CD8-positive, alpha-beta memory T cell (primary cell): ENCODE results near the gene BRIP1. TPM values are rescaled to one million over a fixed set of nuclear protein-coding genes. Genes with fewer than 3 reads are reported as not detected.
"Not testable (repeated sequence)": the region's sequence is repeated elsewhere in the genome, so short reads cannot be mapped to it uniquely, and the experiment has no call there.

Experiments
- CTCF ChIA-PET: fragments of 350-600 bp; sonication (Branson Sonifier 250); formaldehyde crosslinking; loops from one replicate; lab custom pipeline; 2021; ENCODE audit warnings: antibody characterized with exemption; lab: Charles Lee
- POLR2A ChIA-PET: fragments of 350-600 bp; sonication (Branson Sonifier 250); formaldehyde crosslinking; loops from one replicate; lab custom pipeline; 2021; ENCODE audit warnings: antibody characterized with exemption; lab: Charles Lee
- DNase-seq, 5 donors: peaks; one replicate each; pipeline versions ENCODE4 v3.0.0 to v3.0.0-alpha.2; 2020 to 2022; ENCODE audit warnings: mixed read lengths in 1 of 5
- H3K27ac ChIP-seq: one replicate; pipeline ENCODE4 v1.7.0; 2013; ENCODE audit warnings: low read depth, mild to moderate bottlenecking, low read length, moderate library complexity
- H3K27me3 ChIP-seq: 2 replicates; pipeline ENCODE4 v1.7.0; 2013; ENCODE audit warnings: low read length, mild to moderate bottlenecking; ENCODE audit not compliant: insufficient read depth, poor library complexity, severe bottlenecking
- H3K36me3 ChIP-seq: 2 replicates; pipeline ENCODE4 v1.7.0; 2013; ENCODE audit warnings: mild to moderate bottlenecking, low read length, moderate library complexity; ENCODE audit not compliant: insufficient read depth
- H3K4me1 ChIP-seq: 2 replicates; pipeline ENCODE4 v1.7.0; 2013; ENCODE audit warnings: mild to moderate bottlenecking, low read length, moderate library complexity; ENCODE audit not compliant: insufficient read depth
- H3K4me3 ChIP-seq: 2 replicates; pipeline ENCODE4 v1.7.0; 2013; ENCODE audit warnings: mild to moderate bottlenecking, low read length
- H3K9me3 ChIP-seq: 2 replicates; pipeline ENCODE4 v1.7.0; 2013; ENCODE audit warnings: mild to moderate bottlenecking, low read length
- H3K27ac Mint-ChIP-seq, 8 donors: one replicate each; pipeline ENCODE4 v1.8.0; 2020 to 2021; ENCODE audit warnings: mixed read lengths in 8 of 8, mild to moderate bottlenecking in 6 of 8, inconsistent platforms in 3 of 8, moderate library complexity in 3 of 8
- H3K27me3 Mint-ChIP-seq, 2 donors: one replicate each; pipeline ENCODE4 v1.8.0; 2020 to 2021; ENCODE audit warnings: mixed read lengths in 2 of 2, mild to moderate bottlenecking in 1 of 2, moderate library complexity in 1 of 2
- H3K36me3 Mint-ChIP-seq, 3 donors: one replicate each; pipeline ENCODE4 v1.8.0; 2020 to 2021; ENCODE audit warnings: mixed read lengths in 3 of 3, inconsistent platforms in 1 of 3, mild to moderate bottlenecking in 1 of 3
- H3K4me1 Mint-ChIP-seq, 3 donors: one replicate each; pipeline ENCODE4 v1.8.0; 2020 to 2021; ENCODE audit warnings: mixed read lengths in 3 of 3, inconsistent platforms in 1 of 3, mild to moderate bottlenecking in 1 of 3
- H3K4me3 Mint-ChIP-seq, 7 donors: one replicate each; pipeline ENCODE4 v1.8.0; 2020 to 2021; ENCODE audit warnings: mixed read lengths in 7 of 7, mild to moderate bottlenecking in 6 of 7, moderate library complexity in 4 of 7, inconsistent platforms in 2 of 7
- H3K9me3 Mint-ChIP-seq, 5 donors: one replicate each; pipeline ENCODE4 v1.8.0; 2020 to 2022; ENCODE audit warnings: mixed read lengths in 5 of 5, mild to moderate bottlenecking in 3 of 5, moderate library complexity in 2 of 5, inconsistent platforms in 1 of 5
- polyA plus RNA-seq: library from polyadenylated mRNA; unstranded; fragments of 300-500 nt; fragmentation: Illumina TruSeq; gene quantifications from one replicate; pipeline ENCODE4 v1.2.3, GENCODE V29; 2021
- total RNA-seq, 2 experiments: library from RNA; stranded (reverse); gene quantifications; one replicate each; pipeline ENCODE4 v1.2.3, GENCODE V29; 2021

BRIP1 gene
- total and polyA plus RNA-seq, 3 experiments from 2014 or later, result 0.86 to 11.7 (median 11.3) TPM

- H3K36me3 Mint-ChIP-seq, H3K4me1 Mint-ChIP-seq, H3K4me3 Mint-ChIP-seq, DNase-seq, H3K27ac ChIP-seq, H3K9me3 ChIP-seq, H3K27ac Mint-ChIP-seq, H3K36me3 ChIP-seq, H3K4me3 ChIP-seq, H3K4me1 ChIP-seq, POLR2A ChIA-PET, H3K9me3 Mint-ChIP-seq, CTCF ChIA-PET, H3K27me3 ChIP-seq, H3K27me3 Mint-ChIP-seq: not testable (repeated sequence)
Observed at GRCh38 chr17:61826198-61826597, 37.1 kb downstream of the BRIP1 start.

GRCh38 chr17:61825448-61826137, 37.7 kb downstream of the BRIP1 start:
- Histone ChIP-seq H3K4me1 (no peaks in the 10 kb centered on the region), H3K27me3 (no peaks in the 10 kb centered on the region), H3K27ac (no peak overlapping the region), H3K36me3 (no peaks in the 10 kb centered on the region), H3K4me3 (no peak overlapping the region), H3K9me3 (no peaks in the 10 kb centered on the region)
- Mint-ChIP-seq H3K4me1 (no peaks in the 10 kb centered on the region), H3K36me3 (peaks cover 1 to 8% (median 5%) of the 10 kb centered on the region in 3 donors), H3K4me3 (no peak overlapping the region), H3K27me3 (no peaks in the 10 kb centered on the region), H3K9me3 (peaks cover 0 to 2% (median 0%) of the 10 kb centered on the region in 5 donors), H3K27ac (no peak overlapping the region)
- no peak for DNase-seq
- CTCF ChIA-PET, result no interaction called here
- POLR2A ChIA-PET, result no interaction called here

- Histone ChIP-seq H3K4me1 (no peaks in the 10 kb centered on the region), H3K4me3 (no peak overlapping the region), H3K27me3 (no peaks in the 10 kb centered on the region), H3K27ac (no peak overlapping the region), H3K9me3 (no peaks in the 10 kb centered on the region), H3K36me3 (no peaks in the 10 kb centered on the region)
- POLR2A ChIA-PET, result no interaction called here
- Mint-ChIP-seq H3K27me3 (no peaks in the 10 kb centered on the region), H3K36me3 (peaks cover 0 to 8% (median 5%) of the 10 kb centered on the region in 3 donors), H3K9me3 (peaks cover 0 to 2% (median 0%) of the 10 kb centered on the region in 5 donors), H3K27ac (no peak overlapping the region), H3K4me3 (no peak overlapping the region), H3K4me1 (no peaks in the 10 kb centered on the region)
- CTCF ChIA-PET, result no interaction called here
- DNase-seq, result no peak
Observed at GRCh38 chr17:61822326-61823285, 40.7 kb downstream of the BRIP1 start.

- no peaks in the 10 kb centered on the region for H3K4me1 Mint-ChIP-seq
- peaks cover 0 to 8% (median 3%) of the 10 kb centered on the region in 3 donors for H3K36me3 Mint-ChIP-seq
- H3K9me3 Mint-ChIP-seq, result peaks cover 0 to 2% (median 0%) of the 10 kb centered on the region in 5 donors
- H3K27me3 Mint-ChIP-seq, result no peaks in the 10 kb centered on the region
- no peaks in the 10 kb centered on the region for H3K36me3 ChIP-seq
- CTCF ChIA-PET, result no interaction called here
- H3K27ac Mint-ChIP-seq, result peak overlapping the region in 1 of 8 donors; percentile 64
- no peak for DNase-seq
- H3K4me3 ChIP-seq, result no peak overlapping the region
- H3K4me3 Mint-ChIP-seq, result no peak overlapping the region
- no peaks in the 10 kb centered on the region for H3K9me3 ChIP-seq
- POLR2A ChIA-PET, result no interaction called here
- no peaks in the 10 kb centered on the region for H3K4me1 ChIP-seq
- no peaks in the 10 kb centered on the region for H3K27me3 ChIP-seq
- H3K27ac ChIP-seq, result no peak overlapping the region
Observed at GRCh38 chr17:61821655-61822054, 41.7 kb downstream of the BRIP1 start.

GRCh38 chr17:61819265-61819664, 44.1 kb downstream of the BRIP1 start:
- H3K4me3 ChIP-seq, POLR2A ChIA-PET, H3K4me1 Mint-ChIP-seq, H3K36me3 Mint-ChIP-seq, H3K9me3 Mint-ChIP-seq, H3K4me1 ChIP-seq, H3K27me3 Mint-ChIP-seq, H3K27ac ChIP-seq, H3K36me3 ChIP-seq, DNase-seq, H3K27me3 ChIP-seq, H3K9me3 ChIP-seq, H3K4me3 Mint-ChIP-seq, H3K27ac Mint-ChIP-seq, CTCF ChIA-PET: not testable (repeated sequence)

GRCh38 chr17:61818225-61818624, 45.1 kb downstream of the BRIP1 start:
- no peaks in the 10 kb centered on the region for H3K36me3 ChIP-seq
- ChIA-PET POLR2A (no interaction called here), CTCF (no interaction called here)
- no peak for DNase-seq
- no peak overlapping the region for H3K27ac ChIP-seq
- H3K27ac Mint-ChIP-seq, result no peak overlapping the region
- H3K27me3 ChIP-seq, result no peaks in the 10 kb centered on the region
- no peak overlapping the region for H3K4me3 Mint-ChIP-seq
- H3K4me1 ChIP-seq, result no peaks in the 10 kb centered on the region
- no peaks in the 10 kb centered on the region for H3K27me3 Mint-ChIP-seq
- no peaks in the 10 kb centered on the region for H3K4me1 Mint-ChIP-seq
- H3K36me3 Mint-ChIP-seq, result peaks cover 2 to 8% (median 3%) of the 10 kb centered on the region in 3 donors
- H3K4me3 ChIP-seq, result no peak overlapping the region
- H3K9me3 ChIP-seq, result no peaks in the 10 kb centered on the region
- H3K9me3 Mint-ChIP-seq, result no peaks in the 10 kb centered on the region

GRCh38 chr17:61817452-61817851, 45.9 kb downstream of the BRIP1 start:
- Histone ChIP-seq H3K4me3 (no peak overlapping the region), H3K36me3 (no peaks in the 10 kb centered on the region), H3K9me3 (no peaks in the 10 kb centered on the region), H3K4me1 (no peaks in the 10 kb centered on the region), H3K27me3 (no peaks in the 10 kb centered on the region), H3K27ac (no peak overlapping the region)
- Mint-ChIP-seq H3K4me3 (no peak overlapping the region), H3K36me3 (peaks cover 2 to 7% (median 3%) of the 10 kb centered on the region in 3 donors), H3K4me1 (no peaks in the 10 kb centered on the region), H3K27me3 (no peaks in the 10 kb centered on the region), H3K9me3 (no peaks in the 10 kb centered on the region), H3K27ac (no peak overlapping the region)
- no peak for DNase-seq
- ChIA-PET POLR2A (no interaction called here), CTCF (no interaction called here)

- Mint-ChIP-seq H3K27me3 (no peaks in the 10 kb centered on the region), H3K4me3 (no peak overlapping the region), H3K27ac (no peak overlapping the region), H3K36me3 (peaks cover 0 to 2% (median under 1%) of the 10 kb centered on the region in 3 donors), H3K9me3 (no peaks in the 10 kb centered on the region), H3K4me1 (no peaks in the 10 kb centered on the region)
- CTCF ChIA-PET, result no interaction called here
- Histone ChIP-seq H3K9me3 (no peaks in the 10 kb centered on the region), H3K27me3 (no peaks in the 10 kb centered on the region), H3K4me1 (no peaks in the 10 kb centered on the region), H3K36me3 (no peaks in the 10 kb centered on the region), H3K27ac (no peak overlapping the region), H3K4me3 (no peak overlapping the region)
- POLR2A ChIA-PET, result no interaction called here
- DNase-seq, result no peak
Observed at GRCh38 chr17:61816538-61816937, 46.8 kb downstream of the BRIP1 start.
